GM12873 (cell line): Measurements from ENCODE around the gene PRKCQ.

Experiments used
- TF ChIP-seq, protein P1 (sequence below): IDR thresholded peaks from 2 replicates; pipeline ENCODE4 v1.5.1; 2012; ENCODE audit warnings: low read depth, mild to moderate bottlenecking, moderate library complexity, low read length, control low read depth; ENCODE audit not compliant: insufficient read depth; ENCODE audit errors: missing control alignments

Gene PRKCQ

DNA sequence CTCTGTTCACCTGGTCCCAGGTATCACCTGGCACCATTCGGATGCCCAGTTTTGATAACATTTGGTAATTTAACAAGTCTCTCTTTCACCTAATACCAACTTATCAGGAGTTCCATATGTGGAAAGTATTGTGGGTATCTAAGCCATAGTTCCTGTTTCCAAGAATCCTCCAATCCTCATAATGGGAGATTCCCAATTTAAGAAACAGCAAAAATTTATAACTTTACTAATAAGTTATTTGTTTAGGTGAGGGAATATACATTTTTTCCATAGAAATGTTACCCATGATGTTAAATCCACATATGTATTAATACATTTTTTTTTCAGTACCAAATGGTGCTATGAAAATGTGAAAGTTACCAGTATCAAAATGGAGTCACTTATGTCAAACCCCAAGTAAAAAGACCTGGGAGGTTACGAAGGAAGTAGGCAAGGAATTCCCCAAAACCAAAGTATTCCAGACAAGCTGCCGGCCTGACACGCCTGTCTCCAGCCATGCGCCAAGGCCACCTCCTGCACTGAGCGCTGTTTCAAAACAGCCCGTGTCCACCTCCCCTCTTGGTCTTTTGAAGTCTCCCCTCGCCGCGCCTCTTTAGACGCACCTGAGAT lies 44.8 kb downstream of the PRKCQ start:
- TF ChIP-seq, protein P1, sequence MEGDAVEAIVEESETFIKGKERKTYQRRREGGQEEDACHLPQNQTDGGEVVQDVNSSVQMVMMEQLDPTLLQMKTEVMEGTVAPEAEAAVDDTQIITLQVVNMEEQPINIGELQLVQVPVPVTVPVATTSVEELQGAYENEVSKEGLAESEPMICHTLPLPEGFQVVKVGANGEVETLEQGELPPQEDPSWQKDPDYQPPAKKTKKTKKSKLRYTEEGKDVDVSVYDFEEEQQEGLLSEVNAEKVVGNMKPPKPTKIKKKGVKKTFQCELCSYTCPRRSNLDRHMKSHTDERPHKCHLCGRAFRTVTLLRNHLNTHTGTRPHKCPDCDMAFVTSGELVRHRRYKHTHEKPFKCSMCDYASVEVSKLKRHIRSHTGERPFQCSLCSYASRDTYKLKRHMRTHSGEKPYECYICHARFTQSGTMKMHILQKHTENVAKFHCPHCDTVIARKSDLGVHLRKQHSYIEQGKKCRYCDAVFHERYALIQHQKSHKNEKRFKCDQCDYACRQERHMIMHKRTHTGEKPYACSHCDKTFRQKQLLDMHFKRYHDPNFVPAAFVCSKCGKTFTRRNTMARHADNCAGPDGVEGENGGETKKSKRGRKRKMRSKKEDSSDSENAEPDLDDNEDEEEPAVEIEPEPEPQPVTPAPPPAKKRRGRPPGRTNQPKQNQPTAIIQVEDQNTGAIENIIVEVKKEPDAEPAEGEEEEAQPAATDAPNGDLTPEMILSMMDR = no peak

DNA sequence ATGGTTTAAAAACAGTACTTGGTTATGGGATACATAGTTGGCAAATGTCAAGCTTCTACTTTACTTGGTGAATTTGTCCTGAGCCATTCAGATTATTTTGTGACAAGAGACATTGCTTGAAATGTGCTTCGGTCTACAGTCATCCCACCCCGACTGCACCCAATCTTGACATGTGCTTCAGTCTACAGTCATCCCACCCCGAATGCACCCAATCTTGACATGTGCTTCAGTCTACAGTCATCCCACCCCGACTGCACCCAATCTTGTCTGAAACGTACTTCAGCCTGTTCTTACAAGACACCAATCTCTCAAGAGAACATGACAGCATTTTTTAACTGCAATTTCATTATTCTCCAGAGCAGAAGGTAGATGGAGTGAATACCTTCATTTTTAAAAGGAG lies 47.8 kb downstream of the PRKCQ start:
- TF ChIP-seq, protein P1 = no peak

DNA sequence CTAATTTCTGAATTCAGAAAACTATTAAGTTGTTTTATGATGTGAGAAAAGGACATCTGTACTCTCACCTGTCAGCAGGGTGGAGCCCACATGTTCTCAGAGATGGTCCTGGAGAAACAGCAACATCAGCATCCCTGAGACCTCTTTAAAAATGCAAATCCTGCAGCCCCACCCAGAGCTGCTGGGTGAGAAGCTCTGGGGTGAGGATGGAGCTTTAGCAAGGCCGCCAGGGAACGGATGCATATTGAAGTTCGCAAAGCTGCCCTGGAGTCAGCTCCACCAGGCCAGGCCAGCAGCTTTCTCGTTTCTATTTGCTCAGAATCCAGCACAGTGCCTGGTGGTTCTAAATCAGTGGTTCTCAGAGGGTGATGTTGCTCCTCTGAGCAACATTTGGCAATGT lies 49.1 kb downstream of the PRKCQ start:
- TF ChIP-seq, protein P1 = no peak

DNA sequence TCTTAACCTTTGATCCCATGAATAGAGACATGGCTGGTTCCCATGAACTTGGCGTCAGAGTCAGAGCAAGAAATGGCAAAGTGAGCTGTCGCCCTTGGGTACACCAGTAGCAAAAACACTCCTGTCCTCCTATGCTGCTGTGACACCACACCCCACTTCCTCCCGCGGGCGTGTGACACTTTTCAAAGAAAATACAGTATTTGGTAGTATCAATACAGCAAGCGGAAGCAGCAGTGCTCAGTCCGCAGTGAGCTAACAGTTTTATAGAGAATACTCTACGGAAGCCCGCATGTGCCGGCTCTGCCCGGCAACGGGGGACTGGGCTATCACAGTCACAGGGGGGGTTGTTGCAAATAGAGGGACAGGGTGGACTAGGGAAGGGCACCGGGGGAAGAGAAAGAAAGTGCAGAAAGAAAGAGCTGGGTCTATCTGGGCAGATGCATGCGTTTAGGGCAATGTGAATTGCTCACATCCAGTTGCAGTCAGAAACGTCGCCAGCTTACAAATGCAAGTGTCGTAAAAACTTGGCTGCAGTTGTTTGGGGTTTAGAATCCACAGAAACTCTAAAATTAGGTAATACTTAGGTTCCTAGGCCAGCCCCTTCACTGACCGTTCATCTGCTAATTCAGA lies 49.8 kb downstream of the PRKCQ start:
- TF ChIP-seq, protein P1 = no peak

DNA sequence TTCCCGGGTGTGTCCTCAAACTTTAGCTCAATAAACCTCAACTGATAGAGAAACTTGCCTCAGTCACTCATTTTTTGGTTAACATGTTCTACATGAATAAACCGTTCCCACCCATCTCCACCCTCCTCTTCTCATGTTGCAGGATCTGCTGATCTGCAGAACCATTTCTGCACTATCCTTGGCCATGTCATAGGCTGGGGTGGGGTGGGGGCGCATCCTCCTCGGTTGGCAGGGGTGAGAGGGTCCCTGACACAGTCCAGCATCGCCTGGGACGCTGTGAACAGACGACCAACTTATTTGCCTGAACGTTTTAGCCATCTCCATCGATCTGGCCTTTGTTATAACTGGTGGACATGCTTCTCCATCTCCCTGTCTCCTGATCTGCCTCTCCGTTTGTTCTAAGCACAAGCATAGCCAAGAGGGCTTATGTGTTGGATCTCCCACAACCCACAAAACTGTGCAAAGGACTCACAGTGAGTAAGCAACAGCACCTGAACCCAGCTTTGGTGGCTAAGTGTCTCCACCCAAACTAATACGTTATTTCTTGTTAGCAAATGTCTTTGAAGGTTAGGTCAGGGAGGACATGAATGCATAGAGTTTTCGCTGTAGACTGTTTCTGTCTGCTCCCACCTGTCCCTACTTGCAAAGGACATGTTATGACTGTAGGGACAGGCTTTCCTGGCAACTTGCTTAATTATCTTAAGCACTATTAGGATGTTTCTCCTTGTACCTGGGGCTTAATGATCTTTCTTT lies 51.7 kb downstream of the PRKCQ start:
- TF ChIP-seq, protein P1 = no peak

DNA sequence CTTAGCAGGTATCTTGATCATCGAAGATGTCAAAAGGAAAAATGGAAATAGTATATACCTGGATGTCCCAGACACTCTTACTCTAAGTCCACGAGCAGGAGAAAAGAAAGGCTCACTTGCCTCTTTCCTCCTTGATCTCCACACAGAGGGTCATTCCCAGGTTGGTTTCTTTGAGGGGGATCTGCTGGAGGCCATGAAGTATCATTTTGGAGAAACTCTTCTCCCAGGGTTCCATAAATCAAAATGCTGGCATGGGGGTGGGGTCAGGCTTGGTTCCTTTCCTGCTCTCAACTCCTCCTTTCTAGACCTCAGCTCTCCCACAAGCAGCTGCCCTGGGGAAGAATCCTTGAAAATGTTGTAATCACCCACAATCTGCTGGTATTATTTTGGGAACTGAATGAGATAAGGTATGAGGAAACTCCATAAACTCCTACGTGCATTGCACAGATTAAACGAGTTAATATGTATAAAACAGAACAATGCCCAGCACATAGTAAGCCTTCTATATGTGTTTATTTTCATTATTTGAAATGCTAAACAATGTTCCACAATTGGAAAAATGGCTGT lies 54.4 kb downstream of the PRKCQ start:
- TF ChIP-seq, protein P1 = no peak

DNA sequence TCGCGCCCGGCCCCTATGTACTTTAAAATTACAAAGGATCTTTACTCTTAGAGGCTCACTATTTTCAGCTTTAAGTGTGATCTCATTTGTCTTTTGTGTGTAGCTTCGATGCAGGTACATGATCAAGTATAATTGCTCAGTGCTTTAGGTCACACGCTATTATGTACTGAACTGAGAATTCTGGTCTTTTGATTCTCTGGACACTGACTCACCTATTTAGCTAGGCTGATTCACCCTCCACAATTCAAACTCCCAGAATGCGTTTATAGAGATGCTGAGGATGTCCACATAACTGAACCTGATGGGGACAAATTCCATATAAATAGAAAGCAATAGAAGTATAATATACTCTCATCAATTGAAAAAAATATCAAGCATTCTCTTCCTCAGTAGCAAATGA lies 57.8 kb downstream of the PRKCQ start:
- TF ChIP-seq, protein P1 = no peak
